Small intestine (tissue), 7 donors: ENCODE measurements around the gene TMX1. TPM values are rescaled to one million over a fixed set of nuclear protein-coding genes. Genes with fewer than 3 reads are reported as not detected.

ENCODE experiments used
- DNase-seq, 2 donors: peaks; one replicate each; pipeline versions ENCODE4 v3.0.0 to v3.0.0-alpha.2; 2013
- FAIRE-seq: peaks from 2 replicates; lab custom pipeline; 2012; peaks lifted over from hg19 to GRCh38; lab: Jason Lieb, UNC
- H3K27ac ChIP-seq, 3 donors: one replicate each; pipeline ENCODE4 v1.5.1; 2013; ENCODE audit warnings: low read length in 2 of 3, mild to moderate bottlenecking in 2 of 3, control low read depth in 1 of 3, inconsistent platforms in 1 of 3, low read depth in 1 of 3, moderate library complexity in 1 of 3
- H3K27me3 ChIP-seq, 3 donors: one replicate each; pipeline ENCODE4 v1.6.1; 2013; ENCODE audit warnings: low read length in 3 of 3, inconsistent platforms in 1 of 3; ENCODE audit not compliant: control insufficient read depth in 3 of 3, insufficient read depth in 3 of 3
- H3K36me3 ChIP-seq, 3 donors: one replicate each; pipeline ENCODE4 v1.6.1; 2013; ENCODE audit warnings: low read length in 3 of 3, inconsistent platforms in 1 of 3, low read depth in 1 of 3, mild to moderate bottlenecking in 1 of 3, moderate library complexity in 1 of 3; ENCODE audit not compliant: control insufficient read depth in 3 of 3, insufficient read depth in 2 of 3
- H3K4me1 ChIP-seq, 3 donors: one replicate each; pipeline ENCODE4 v1.6.1; 2013; ENCODE audit warnings: low read length in 2 of 3, inconsistent platforms in 1 of 3, low read depth in 1 of 3, mild to moderate bottlenecking in 1 of 3, moderate library complexity in 1 of 3; ENCODE audit not compliant: control insufficient read depth in 3 of 3, insufficient read depth in 2 of 3
- H3K4me3 ChIP-seq, 3 donors: one replicate each; pipeline ENCODE4 v1.5.1; 2013; ENCODE audit warnings: low read length in 3 of 3, control low read depth in 1 of 3, inconsistent platforms in 1 of 3, low read depth in 1 of 3, mild to moderate bottlenecking in 1 of 3, moderate library complexity in 1 of 3
- H3K9me3 ChIP-seq, 2 donors: one replicate each; pipeline ENCODE4 v1.6.1; 2013; ENCODE audit warnings: low read depth in 1 of 2, low read length in 1 of 2; ENCODE audit not compliant: control insufficient read depth in 2 of 2, insufficient read depth in 1 of 2
- WGBS, 3 donors: extraction: QIAGEN DNeasy Blood & Tissue Kit; methylation state at CpG; one replicate each; pipeline ENCODE4 v1.1.7; 2013; 5-methylcytosine and 5-hydroxymethylcytosine counted together
- polyA plus RNA-seq, 4 donors: library from polyadenylated mRNA; stranded (reverse) in 3 of 4; unstranded in 1 of 4; fragments of 200-250 nt in 3 of 4; fragments of 120-200 nt in 1 of 4; gene quantifications; one replicate each; pipeline versions ENCODE4 v1.2.1 to v1.2.3, GENCODE V29; 2013
- donor health status: healthy with polysubstance abuse.
- donor health status: control.
- donor health status: control.
- donor health status: Bipolar disorder and iron deficiency.
- donor health status: healthy.

TMX1 gene
- polyA plus RNA-seq, 4 donors: 5.1 to 37.3 (median 12.7) TPM

GRCh38 chr14:51302295-51303030 lies 62.4 kb downstream of the TMX1 start:
- FAIRE-seq: no peak
- no peaks in the 10 kb centered on the region for H3K36me3 ChIP-seq
- WGBS, 3 donors: 56 to 84% (median 78%) methylated on average over 3 of the region's 3 CpGs

GRCh38 chr14:51304438-51304837 lies 64.4 kb downstream of the TMX1 start:
- 61 to 89% (median 75%) methylated on average over 5 of the region's 5 CpGs for whole genome bisulfite sequencing, 3 donors
- no peak overlapping the region for H3K27ac ChIP-seq
- H3K4me3 ChIP-seq: no peak overlapping the region
- H3K36me3 ChIP-seq: no peaks in the 10 kb centered on the region
- H3K9me3 ChIP-seq: no peaks in the 10 kb centered on the region
- no peaks in the 10 kb centered on the region for H3K4me1 ChIP-seq
- no peak for DNase-seq
- no peak for FAIRE-seq
- no peaks in the 10 kb centered on the region for H3K27me3 ChIP-seq

More at GRCh38 chr14:51302295-51303030, 62.4 kb downstream of the TMX1 start:
- Histone ChIP-seq H3K27ac (no peak overlapping the region), H3K27me3 (no peaks in the 10 kb centered on the region), H3K4me3 (no peak overlapping the region), H3K4me1 (no peaks in the 10 kb centered on the region), H3K9me3 (no peaks in the 10 kb centered on the region)
- DNase-seq: no peak

- WGBS, 3 donors: 67 to 78% (median 70%) methylated on average over 4 of the region's 4 CpGs
- Histone ChIP-seq H3K27ac (no peak overlapping the region), H3K4me1 (no peaks in the 10 kb centered on the region), H3K9me3 (no peaks in the 10 kb centered on the region), H3K27me3 (no peaks in the 10 kb centered on the region), H3K4me3 (no peak overlapping the region), H3K36me3 (no peaks in the 10 kb centered on the region)
- DNase-seq (no peak), FAIRE-seq (no peak)
Observed at GRCh38 chr14:51304941-51305340, 64.9 kb downstream of the TMX1 start.

GRCh38 chr14:51305751-51306150 lies 65.7 kb downstream of the TMX1 start:
- Histone ChIP-seq H3K27me3 (no peaks in the 10 kb centered on the region), H3K36me3 (no peaks in the 10 kb centered on the region), H3K9me3 (no peaks in the 10 kb centered on the region), H3K4me3 (no peak overlapping the region), H3K27ac (no peak overlapping the region), H3K4me1 (no peaks in the 10 kb centered on the region)
- DNase-seq (no peak), FAIRE-seq (no peak)
- WGBS, 3 donors: 82 to 90% (median 90%) methylated on average over 1 of the region's 1 CpG

Other genes starting within 250 kb of the TMX1 start
- gene TRIM9, start 145.1 kb upstream of the TMX1 start, polyA plus RNA-seq: 1 to 10 TPM in 1 of 4 donors, under 1 TPM in 1, not detected in 2; 0.80 to 1.3 TPM